Breast epithelium (tissue), 4 donors: ENCODE data around the gene TMEM86A. TPM values are rescaled to one million over a fixed set of nuclear protein-coding genes. Genes with fewer than 3 reads are reported as not detected.
A peak's percentile ranks its signal among the peaks of the same experiment; 100 is the strongest.

ENCODE experiments used
- DNase-seq, 2 donors: peaks; one replicate each; pipeline ENCODE4 v3.0.0-alpha.2; 2019; ENCODE audit warnings: low spot score in 2 of 2
- H3K27ac ChIP-seq, 2 donors: fragments of 200-600 bp; sonication (generic) in 1 of 2; one replicate each; pipeline ENCODE4 v1.5.1; 2016 to 2019; ENCODE audit warnings: mild to moderate bottlenecking in 1 of 2
- H3K27me3 ChIP-seq, 2 donors: fragments of 200-600 bp; sonication (generic) in 1 of 2; one replicate each; pipeline versions ENCODE4 v1.5.1 to v1.6.0; 2017 to 2019; ENCODE audit warnings: control low read depth in 1 of 2, mild to moderate bottlenecking in 1 of 2
- H3K36me3 ChIP-seq: fragments of 200-600 bp; one replicate; pipeline ENCODE4 v1.5.1; 2019
- H3K4me1 ChIP-seq, 2 donors: fragments of 200-600 bp; sonication (generic); one replicate each; pipeline ENCODE4 v1.5.1; 2016 to 2019; ENCODE audit warnings: control low read depth in 1 of 2
- H3K4me3 ChIP-seq, 3 donors: fragments of 200-600 bp; sonication (generic); 1 replicate in 2 of 3; 2 replicates in 1 of 3; pipeline ENCODE4 v1.5.1; 2016 to 2019; ENCODE audit warnings: mild to moderate bottlenecking in 3 of 3, moderate library complexity in 2 of 3
- H3K9me3 ChIP-seq, 2 donors: fragments of 200-600 bp; sonication (generic) in 1 of 2; one replicate each; pipeline ENCODE4 v1.5.1; 2016 to 2019; ENCODE audit warnings: control low read depth in 1 of 2
- CTCF ChIP-seq, 3 donors: fragments of 450-650 bp; IDR thresholded peaks; one replicate each; pipeline ENCODE4 v1.5.1; 2016 to 2017; ENCODE audit warnings: antibody characterized with exemption in 3 of 3, mild to moderate bottlenecking in 3 of 3, moderate library complexity in 3 of 3
- POLR2A ChIP-seq: fragments of 450-650 bp; IDR thresholded peaks from one replicate; pipeline ENCODE4 v1.6.1; 2016; ENCODE audit warnings: antibody characterized with exemption, mild to moderate bottlenecking, moderate library complexity
- POLR2AphosphoS5 ChIP-seq, 3 donors: sonication (generic); formaldehyde crosslinking; IDR thresholded peaks; one replicate each; pipeline ENCODE4 v1.6.1; 2017; ENCODE audit warnings: antibody characterized with exemption in 3 of 3
- intact Hi-C: fragments of 100-400 bp; cut with DNase I; formaldehyde crosslinking; loops from one replicate; pipeline ENCODE4 v1.15.1; 2023; ENCODE audit warnings: low total_unique reads
- total RNA-seq, 3 donors: library from RNA; depleted of rRNA; stranded (reverse); fragments of >200 nt; gene quantifications; one replicate each; pipeline ENCODE4 v1.1.0, GENCODE V29; 2016

The TMEM86A gene
- total RNA-seq, 3 donors from 2014 or later: 9.9 to 16.7 (median 12.7) TPM

GRCh38 chr11:18731949-18732821 lies 33.6 kb downstream of the TMEM86A start:
- peak in 1 of 2 donors; percentile 34 for DNase-seq
- no peak overlapping the region for H3K4me3 ChIP-seq
- intact Hi-C loops: no loop called here

GRCh38 chr11:18733202-18733601 lies 34.6 kb downstream of the TMEM86A start:
- DNase-seq: no peak
- no peak overlapping the region for H3K27ac ChIP-seq
- H3K27me3 ChIP-seq: no peaks in the 10 kb centered on the region
- no peak overlapping the region for H3K4me3 ChIP-seq
- H3K4me1 ChIP-seq: no peaks in the 10 kb centered on the region
- TF ChIP-seq POLR2AphosphoS5 (IDR thresholded peaks at IDR 0.05) (no peak), CTCF (IDR thresholded peaks at IDR 0.05) (no peak), POLR2A (no peak)
- no peaks in the 10 kb centered on the region for H3K36me3 ChIP-seq
- no peaks in the 10 kb centered on the region for H3K9me3 ChIP-seq
- intact Hi-C loops: no loop called here

More at GRCh38 chr11:18731949-18732821, 33.6 kb downstream of the TMEM86A start:
- H3K36me3 ChIP-seq: no peaks in the 10 kb centered on the region
- H3K9me3 ChIP-seq: no peaks in the 10 kb centered on the region
- no peaks in the 10 kb centered on the region for H3K4me1 ChIP-seq
- no peaks in the 10 kb centered on the region for H3K27me3 ChIP-seq
- TF ChIP-seq POLR2AphosphoS5 (IDR thresholded peaks at IDR 0.05) (no peak), POLR2A (no peak), CTCF (IDR thresholded peaks at IDR 0.05) (peak; percentile 87 to 93 (median 90))
- no peak overlapping the region for H3K27ac ChIP-seq

GRCh38 chr11:18736590-18737148 lies 38.1 kb downstream of the TMEM86A start:
- DNase-seq: no peak
- no peaks in the 10 kb centered on the region for H3K36me3 ChIP-seq
- no peaks in the 10 kb centered on the region for H3K4me1 ChIP-seq
- H3K27me3 ChIP-seq: no peaks in the 10 kb centered on the region
- intact Hi-C loops: no loop called here
- no peak overlapping the region for H3K27ac ChIP-seq
- no peak for TF ChIP-seq POLR2A
- no peaks in the 10 kb centered on the region for H3K9me3 ChIP-seq
- no peak overlapping the region for H3K4me3 ChIP-seq

- Histone ChIP-seq H3K9me3 (no peaks in the 10 kb centered on the region), H3K27ac (no peak overlapping the region), H3K4me3 (no peak overlapping the region), H3K27me3 (no peaks in the 10 kb centered on the region), H3K4me1 (no peaks in the 10 kb centered on the region), H3K36me3 (no peaks in the 10 kb centered on the region)
- TF ChIP-seq CTCF (IDR thresholded peaks at IDR 0.05) (no peak), POLR2A (no peak), POLR2AphosphoS5 (IDR thresholded peaks at IDR 0.05) (no peak)
- intact Hi-C loops: no loop called here
- no peak for DNase-seq
Measured at GRCh38 chr11:18737642-18738041, 39.1 kb downstream of the TMEM86A start.

GRCh38 chr11:18739685-18740084 lies 41.1 kb downstream of the TMEM86A start:
- no peaks in the 10 kb centered on the region for H3K9me3 ChIP-seq
- TF ChIP-seq POLR2AphosphoS5 (IDR thresholded peaks at IDR 0.05) (no peak), CTCF (IDR thresholded peaks at IDR 0.05) (no peak), POLR2A (no peak)

More at GRCh38 chr11:18739685-18740084, 41.1 kb downstream of the TMEM86A start:
- no peak for DNase-seq
- Histone ChIP-seq H3K4me1 (no peaks in the 10 kb centered on the region), H3K27ac (no peak overlapping the region), H3K36me3 (no peaks in the 10 kb centered on the region), H3K4me3 (no peak overlapping the region), H3K27me3 (no peaks in the 10 kb centered on the region)
- intact Hi-C loops: no loop called here
